HG03378 (cell line): ENCODE results near the gene MED12.
A peak's percentile ranks its signal among the peaks of the same experiment; 100 is the strongest.

Experiments used
- ATAC-seq: cut with Tn5 transposase; IDR thresholded peaks from one replicate; pipeline ENCODE4 v1.9.1; 2021; ENCODE audit warnings: mild to moderate bottlenecking, moderate library complexity; ENCODE audit not compliant: unreplicated experiment

MED12 gene

GRCh38 chrX:71106427-71106826, 12.0 kb upstream of the MED12 start, which contains the start of gene CXorf65:
Gene CXorf65, minus strand, starts transcription at chrX:71106740. Its CDS starts 184 bp downstream, at chrX:71106556.
- ATAC-seq = no peak

- no peak for ATAC-seq
These were observed 11.2 kb upstream of the MED12 start for GRCh38 chrX:71107245-71107644.

DNA sequence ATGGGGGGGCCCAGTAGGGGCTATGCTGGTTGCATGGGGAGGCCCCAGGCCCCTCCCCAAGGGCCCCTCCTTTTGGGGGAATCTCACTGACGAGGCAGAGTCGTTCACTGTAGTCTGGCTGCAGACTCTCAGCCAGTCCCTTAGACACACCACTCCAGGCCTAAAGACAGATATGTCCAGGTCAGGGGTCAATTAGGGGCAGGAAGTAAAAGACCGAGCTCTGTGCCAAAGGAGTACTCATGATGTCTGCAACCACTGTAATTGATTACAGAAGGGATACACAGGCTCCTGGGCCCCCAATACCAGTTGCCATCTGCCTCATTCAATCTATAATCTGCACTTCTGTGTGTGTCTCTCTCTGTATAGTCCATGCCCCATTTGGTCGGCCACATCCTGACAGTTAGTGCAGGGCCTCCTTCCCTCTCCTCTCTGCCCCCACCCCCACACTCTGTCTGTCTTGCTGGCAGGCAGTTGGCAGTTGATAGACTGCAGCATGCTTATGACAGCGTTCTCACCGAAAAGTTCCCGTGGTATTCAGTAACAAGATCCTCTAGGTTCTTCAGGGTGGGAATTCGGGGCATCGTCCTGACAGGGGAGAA, 10.5 kb upstream of the MED12 start:
- no peak for ATAC-seq

DNA sequence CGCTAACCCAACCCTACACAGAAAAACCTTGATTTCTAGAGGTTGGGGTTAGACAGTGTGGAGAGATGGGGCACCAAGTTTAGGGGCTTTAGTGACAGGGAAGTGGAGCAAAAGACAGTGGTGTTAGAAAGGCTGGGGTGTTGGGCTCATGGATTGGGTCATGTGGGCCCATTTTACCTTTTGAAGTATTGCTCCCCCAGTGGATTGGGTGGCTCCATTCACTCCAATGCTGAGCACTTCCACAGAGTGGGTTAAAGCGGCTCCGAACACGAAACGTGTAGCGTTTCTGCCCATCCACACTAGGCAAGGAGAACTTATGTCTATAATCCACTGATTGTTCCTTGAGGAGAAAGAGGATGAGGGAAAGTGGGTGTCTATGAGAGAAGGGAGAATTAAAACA, 9.3 kb upstream of the MED12 start:
- ATAC-seq = no peak

DNA sequence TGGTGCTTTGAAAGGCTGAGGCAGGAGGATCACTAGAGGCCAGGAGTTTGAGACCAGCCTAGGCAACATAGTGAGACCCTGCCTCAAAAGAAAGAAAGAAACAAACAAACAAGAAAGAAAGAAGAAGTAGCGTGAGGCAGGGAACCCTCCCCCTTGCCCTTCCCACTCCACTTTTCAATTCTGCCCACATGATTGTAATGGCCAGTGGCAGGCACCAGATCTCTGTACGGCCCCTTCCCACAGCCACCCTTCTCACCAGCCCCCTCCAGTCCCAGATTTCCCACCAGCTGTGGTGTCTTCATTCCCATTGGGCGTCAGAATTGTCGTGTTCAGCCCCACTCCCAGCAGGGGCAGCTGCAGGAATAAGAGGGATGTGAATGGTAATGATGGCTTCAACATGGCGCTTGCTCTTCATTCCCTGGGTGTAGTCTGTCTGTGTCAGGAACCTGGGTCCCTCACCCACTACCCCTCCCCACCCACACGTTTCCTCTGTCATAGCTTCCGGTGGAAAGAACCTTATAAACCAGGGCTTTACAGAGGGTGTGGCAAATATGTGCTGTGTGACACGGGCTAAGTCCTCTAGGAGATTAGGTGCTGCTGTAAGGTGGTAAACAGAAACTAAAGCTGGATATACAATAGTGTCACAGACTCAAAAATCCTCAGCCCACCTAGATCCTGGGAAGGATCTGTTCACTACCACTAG, 7.1 kb upstream of the MED12 start, which contains the start of gene IL2RG:
TSS of gene IL2RG (minus strand) at position 437 of the 703 bp plus-strand sequence. CDS start at position 399, 38 bp downstream.
- ATAC-seq = peak; percentile 92

DNA sequence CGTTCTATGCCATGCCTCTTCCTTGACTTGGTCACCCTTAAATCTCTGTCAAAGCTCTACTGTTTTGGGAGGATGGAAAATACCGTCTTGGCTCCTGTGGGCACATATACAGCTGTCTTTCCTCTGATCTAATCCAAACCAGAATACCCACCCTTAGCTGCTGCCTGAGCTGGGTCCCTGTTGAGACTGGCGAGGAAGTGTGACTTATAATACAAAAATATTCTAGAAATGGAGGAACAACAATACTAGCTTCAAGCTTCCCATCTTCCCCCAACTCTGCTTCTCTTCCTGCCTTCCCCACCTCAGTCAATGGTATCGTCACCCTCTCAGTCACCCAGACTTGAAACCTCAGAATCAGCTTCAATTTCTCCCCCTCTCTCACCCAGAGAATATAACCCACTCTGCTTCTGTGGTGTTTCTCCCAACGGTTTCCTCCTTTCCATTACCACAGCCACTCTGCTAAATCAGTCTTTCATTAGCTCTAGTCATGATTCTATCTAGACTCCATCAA, 6.4 kb upstream of the MED12 start:
- peak; percentile 14 for ATAC-seq

DNA sequence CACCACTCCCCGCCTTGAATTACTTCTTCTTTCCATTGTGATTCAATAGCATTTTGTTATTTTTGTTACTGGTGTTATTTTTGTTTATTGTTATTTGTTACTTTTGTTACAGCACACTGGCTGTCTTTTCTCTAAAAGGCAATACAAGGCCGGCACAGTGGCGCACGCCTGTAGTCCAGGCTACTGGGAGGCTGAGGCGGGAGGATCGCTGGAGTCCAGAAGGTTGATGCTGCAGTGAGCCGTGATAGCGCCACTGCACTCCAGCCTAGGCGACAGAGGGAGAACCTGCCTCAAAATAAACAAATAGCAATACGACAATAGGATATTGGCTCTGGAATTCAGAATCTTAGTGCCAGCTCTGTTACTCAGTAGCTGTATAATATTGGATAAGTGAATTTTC, 1.0 kb upstream of the MED12 start:
- ATAC-seq = no peak

DNA sequence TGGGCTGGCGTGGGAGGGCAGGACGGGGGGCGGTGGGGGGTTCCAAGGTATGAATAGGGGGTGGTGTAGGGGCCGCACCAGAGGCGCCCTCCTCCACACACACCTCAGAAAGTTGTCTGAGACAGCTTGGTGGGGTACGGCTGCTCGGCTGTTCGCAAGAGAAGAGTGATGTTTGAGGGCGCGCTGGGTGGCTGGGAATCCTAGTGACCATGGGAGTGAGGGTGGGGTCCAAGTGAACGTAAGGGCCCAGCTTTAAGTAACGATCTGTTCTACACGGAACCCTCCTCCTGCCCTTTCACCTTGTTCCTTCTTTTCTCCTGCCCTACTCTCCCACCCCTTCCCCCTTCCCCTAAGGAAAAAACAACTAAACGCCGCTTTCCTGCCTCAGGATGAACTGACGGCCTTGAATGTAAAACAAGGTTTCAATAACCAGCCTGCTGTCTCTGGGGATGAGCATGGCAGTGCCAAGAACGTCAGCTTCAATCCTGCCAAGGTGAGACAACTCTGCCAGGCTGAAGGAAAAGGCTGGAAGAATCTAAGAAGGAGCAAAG, 664 bp downstream of the MED12 start:
- ATAC-seq = no peak

DNA sequence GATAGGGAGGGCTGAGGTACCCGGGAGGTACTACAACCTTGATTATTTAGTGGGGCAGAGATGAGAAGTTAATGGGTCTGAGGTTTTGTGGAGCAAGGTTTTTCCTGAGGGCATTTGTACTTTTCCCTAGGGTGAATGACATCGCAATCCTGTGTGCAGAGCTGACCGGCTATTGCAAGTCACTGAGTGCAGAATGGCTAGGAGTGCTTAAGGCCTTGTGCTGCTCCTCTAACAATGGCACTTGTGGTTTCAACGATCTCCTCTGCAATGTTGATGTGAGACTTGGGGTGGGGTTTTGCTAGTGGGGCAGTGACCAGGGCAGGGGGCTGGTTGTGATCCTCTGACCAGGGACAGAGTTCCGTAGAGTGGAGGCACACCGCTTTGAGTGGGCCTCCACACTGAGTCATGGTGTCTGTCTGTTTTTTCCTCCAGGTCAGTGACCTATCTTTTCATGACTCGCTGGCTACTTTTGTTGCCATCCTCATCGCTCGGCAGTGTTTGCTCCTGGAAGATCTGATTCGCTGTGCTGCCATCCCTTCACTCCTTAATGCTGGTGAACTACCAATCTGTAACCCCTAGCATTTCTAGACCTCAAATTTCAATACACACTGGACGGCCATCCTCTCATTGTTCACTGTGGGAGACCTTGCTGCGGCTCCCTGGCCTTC, 9.9 kb downstream of the MED12 start:
- ATAC-seq = no peak

DNA sequence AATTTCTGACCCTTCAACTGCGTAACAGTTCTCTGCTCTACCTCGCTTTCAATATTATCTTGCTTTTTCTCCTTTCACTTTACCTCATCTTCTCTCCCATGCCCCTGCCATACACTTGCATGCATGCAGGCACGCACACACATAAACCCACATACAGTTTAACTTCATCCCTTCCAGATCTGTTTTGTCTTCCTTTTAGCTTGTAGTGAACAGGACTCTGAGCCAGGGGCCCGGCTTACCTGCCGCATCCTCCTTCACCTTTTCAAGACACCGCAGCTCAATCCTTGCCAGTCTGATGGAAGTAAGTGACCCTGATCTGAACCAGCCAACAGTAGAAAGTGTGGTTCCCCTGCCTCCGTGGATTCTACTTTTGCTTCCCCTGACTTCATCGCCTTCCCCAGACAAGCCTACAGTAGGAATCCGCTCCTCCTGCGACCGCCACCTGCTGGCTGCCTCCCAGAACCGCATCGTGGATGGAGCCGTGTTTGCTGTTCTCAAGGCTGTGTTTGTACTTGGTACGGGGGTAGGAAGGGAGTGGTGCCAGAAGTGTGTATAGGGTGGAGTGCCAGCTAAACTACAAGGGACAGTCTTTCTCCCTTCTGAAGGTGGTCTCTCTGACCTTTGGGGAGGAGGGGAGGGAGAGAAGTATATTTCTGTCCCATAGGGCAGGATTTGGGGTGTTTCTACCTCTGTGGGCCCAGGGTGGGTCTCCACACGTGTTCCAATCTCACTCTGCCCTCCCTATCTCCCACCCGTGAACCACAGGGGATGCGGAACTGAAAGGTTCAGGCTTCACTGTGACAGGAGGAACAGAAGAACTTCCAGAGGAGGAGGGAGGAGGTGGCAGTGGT, 10.7 kb downstream of the MED12 start:
- no peak for ATAC-seq

DNA sequence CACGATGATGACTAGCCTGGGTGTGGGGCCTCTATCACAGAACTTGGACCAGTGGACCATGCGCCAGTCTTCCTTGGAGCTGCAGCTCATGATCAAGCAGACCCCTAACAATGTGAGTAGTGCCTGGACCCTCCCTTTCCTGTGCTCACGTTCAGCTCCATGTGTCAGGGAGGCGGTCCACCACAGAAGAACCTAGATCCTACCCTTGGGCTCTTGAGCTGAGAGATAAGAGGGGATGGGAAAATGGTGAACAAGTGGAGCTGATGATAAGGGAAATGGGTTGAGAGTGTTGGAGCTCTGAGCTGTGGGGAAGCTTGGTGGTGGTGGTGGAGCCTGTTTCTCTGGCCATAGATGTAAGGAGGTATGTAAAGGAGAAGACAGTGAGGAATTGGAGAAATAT, 13.1 kb downstream of the MED12 start:
- no peak for ATAC-seq

DNA sequence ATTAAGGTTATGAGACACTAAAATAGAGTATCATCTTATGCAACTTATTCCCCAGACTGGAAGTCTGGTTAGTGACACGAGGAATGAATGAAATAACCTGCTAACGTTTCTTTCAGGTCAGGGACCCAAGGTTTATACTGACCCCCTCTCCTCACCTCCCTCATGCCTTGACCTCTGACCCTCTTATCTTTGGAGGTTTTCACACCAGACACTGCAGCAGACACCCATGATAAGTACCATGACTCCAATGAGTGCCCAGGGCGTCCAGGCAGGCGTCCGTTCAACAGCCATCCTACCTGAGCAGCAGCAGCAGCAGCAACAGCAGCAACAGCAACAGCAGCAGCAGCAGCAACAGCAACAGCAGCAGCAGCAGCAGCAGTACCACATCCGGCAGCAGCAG, 22.0 kb downstream of the MED12 start:
- ATAC-seq = no peak

- no peak for ATAC-seq
These were observed 25.1 kb downstream of the MED12 start for GRCh38 chrX:71143508-71143907.

- ATAC-seq = no peak
These were observed 26.3 kb downstream of the MED12 start, which contains the start of gene NLGN3 for GRCh38 chrX:71144651-71145050. Gene NLGN3, plus strand, starts transcription at chrX:71144841. Its CDS starts 2,909 bp downstream, at chrX:71147750.

- ATAC-seq = no peak
These were observed 29.3 kb downstream of the MED12 start for GRCh38 chrX:71147496-71148277.

DNA sequence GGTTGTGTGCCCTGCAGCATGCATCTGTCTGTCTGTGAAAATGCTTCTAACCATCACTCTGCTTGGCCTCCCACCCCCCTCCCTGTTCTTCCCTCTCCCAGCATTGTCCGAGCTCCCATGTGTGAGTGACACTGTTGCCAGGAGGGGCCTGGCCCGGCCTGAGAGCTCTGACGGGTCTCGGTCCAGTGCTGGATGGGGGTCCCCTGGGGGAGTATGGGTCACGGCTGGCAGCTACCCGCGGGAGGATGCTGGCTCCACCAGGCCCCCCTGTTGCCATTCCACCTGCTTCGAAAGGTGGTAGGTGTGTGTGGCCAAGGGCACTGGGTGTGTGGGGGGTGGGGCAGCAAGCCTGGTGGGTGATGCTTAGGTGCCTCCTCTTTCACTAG, 29.9 kb downstream of the MED12 start:
- ATAC-seq = no peak

DNA sequence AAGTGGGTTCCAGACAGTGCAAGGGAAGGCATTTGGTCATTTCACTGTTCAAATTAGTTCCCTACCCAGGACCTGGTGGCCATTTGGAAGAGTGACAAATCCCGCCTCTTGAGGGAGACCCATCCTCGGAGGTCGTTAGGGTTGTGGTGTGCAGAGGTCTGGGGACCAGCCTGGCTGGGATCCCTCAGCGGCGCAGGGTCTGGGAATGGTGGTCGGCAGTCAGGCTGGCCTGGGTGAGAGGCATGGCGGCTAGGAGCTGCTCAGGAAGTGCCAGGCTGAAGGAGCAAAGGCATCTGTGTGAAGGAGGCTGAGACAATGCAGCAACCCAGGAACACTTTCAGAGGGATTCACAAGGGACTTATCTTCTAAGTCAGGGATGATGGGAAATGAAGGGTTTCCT, 33.0 kb downstream of the MED12 start:
- no peak for ATAC-seq

GRCh38 chrX:71154196-71154595, 35.8 kb downstream of the MED12 start:
- ATAC-seq = no peak

- no peak for ATAC-seq
These were observed 36.2 kb downstream of the MED12 start for GRCh38 chrX:71154641-71155040.

- ATAC-seq = no peak
These were observed 40.2 kb downstream of the MED12 start for GRCh38 chrX:71158603-71159002.
